HCT116 (cell line): ENCODE data around the gene SWT1. TPM values are rescaled to one million over a fixed set of nuclear protein-coding genes. Genes with fewer than 3 reads are reported as not detected.

Experiments
- ATAC-seq: fragments of 200-7000 bp; cut with Tn5 transposase; 2 replicates; pipeline ENCODE4 v1.9.1; 2020; ENCODE audit warnings: mild to moderate bottlenecking, moderate library complexity
- BruUV-seq: library from RNA; stranded (reverse); fragments of 400-500 nt; replicated peaks from 2 replicates; lab custom pipeline; 2021; lab: Mats Ljungman, UMichigan
- CTCF ChIA-PET: fragments of 300-600 bp; sonication (Branson Sonifier 250); formaldehyde crosslinking; loops from one replicate; lab custom pipeline; 2021; ENCODE audit warnings: antibody characterized with exemption; lab: Charles Lee
- POLR2A ChIA-PET: fragments of 300-600, 350-600 bp; sonication (Branson Sonifier 250); formaldehyde crosslinking; loops from one replicate; lab custom pipeline; 2021; ENCODE audit warnings: antibody characterized with exemption; lab: Charles Lee
- RAD21 ChIA-PET, 2 experiments: fragments of 300-600 bp; sonication (Branson Sonifier 250); formaldehyde crosslinking; loops; one replicate each; lab custom pipeline; 2023; ENCODE audit warnings: low total read pairs in 2 of 2; ENCODE audit not compliant: uncharacterized antibody in 2 of 2, unreplicated experiment in 2 of 2, low non-redundant PET in 1 of 2; lab: Charles Lee
- DNase-seq: peaks from one replicate; pipeline ENCODE4 v3.0.0-alpha.2; 2010; ENCODE audit warnings: low read depth, low spot score
- H2AFZ ChIP-seq: fragments of 200-600 bp; shearing (Covaris generic), sonication (generic); 2 replicates; pipeline ENCODE4 v1.6.1; 2017; ENCODE audit warnings: low read depth, mixed run types, mixed read lengths, antibody characterized with exemption, low read length; ENCODE audit not compliant: poor library complexity, severe bottlenecking
- H3K27ac ChIP-seq: 2 replicates; pipeline ENCODE4 v1.5.1; 2012; ENCODE audit warnings: low read depth, low read length
- H3K27me3 ChIP-seq: fragments of 200-600 bp; sonication (generic); 2 replicates; pipeline ENCODE4 v1.6.1; 2016; ENCODE audit warnings: mixed run types, low read length, mixed read lengths; ENCODE audit not compliant: insufficient read depth
- H3K36me3 ChIP-seq, 2 experiments: fragments of 200-500 bp in 1 of 2; fragments of 200-600 bp in 1 of 2; sonication (Bioruptor generic) in 1 of 2; sonication (generic) in 1 of 2; 2 replicates each; pipeline versions ENCODE4 v1.5.1 to v1.6.1; 2014 to 2016; ENCODE audit warnings: low read length in 2 of 2, inconsistent platforms in 1 of 2, mixed read lengths in 1 of 2, mixed run types in 1 of 2; ENCODE audit not compliant: insufficient read depth in 2 of 2, control insufficient read depth in 1 of 2
- H3K4me1 ChIP-seq, 2 experiments: fragments of 200-600 bp in 1 of 2; sonication (generic) in 1 of 2; 2 replicates each; pipeline versions ENCODE4 v1.5.1 to v1.6.1; 2012 to 2017; ENCODE audit warnings: low read length in 2 of 2, inconsistent platforms in 1 of 2, mild to moderate bottlenecking in 1 of 2, mixed read lengths in 1 of 2, mixed run types in 1 of 2, moderate library complexity in 1 of 2; ENCODE audit not compliant: insufficient read depth in 2 of 2, control insufficient read depth in 1 of 2
- H3K4me2 ChIP-seq: fragments of 200-600 bp; sonication (generic); 2 replicates; pipeline ENCODE4 v1.6.1; 2017; ENCODE audit warnings: mixed run types, low read length, mixed read lengths
- H3K4me3 ChIP-seq, 2 experiments: fragments of 200-600 bp in 1 of 2; sonication (generic) in 1 of 2; replicated peaks in 1 of 2; 2 replicates each; pipeline ENCODE4 v1.5.1; 2011 to 2016; ENCODE audit warnings: low read length in 2 of 2, control low read depth in 1 of 2, low read depth in 1 of 2, mild to moderate bottlenecking in 1 of 2, mixed read lengths in 1 of 2, mixed run types in 1 of 2
- H3K79me2 ChIP-seq: fragments of 200-600 bp; sonication (generic); 2 replicates; pipeline ENCODE4 v1.6.1; 2017; ENCODE audit warnings: mild to moderate bottlenecking, mixed run types, low read length, moderate library complexity, mixed read lengths; ENCODE audit not compliant: insufficient read depth
- H3K9ac ChIP-seq: fragments of 200-600 bp; sonication (generic); 2 replicates; pipeline ENCODE4 v1.6.1; 2016; ENCODE audit warnings: low read length, mixed read lengths
- H3K9me2 ChIP-seq: fragments of 200-600 bp; sonication (generic), shearing (Covaris generic); 2 replicates; pipeline ENCODE4 v1.6.1; 2017; ENCODE audit warnings: mixed run types, mild to moderate bottlenecking, moderate library complexity; ENCODE audit not compliant: insufficient read depth
- H3K9me3 ChIP-seq, 2 experiments: fragments of 200-500 bp in 1 of 2; fragments of 200-600 bp in 1 of 2; sonication (Bioruptor generic) in 1 of 2; sonication (generic) in 1 of 2; 2 replicates each; pipeline ENCODE4 v1.6.1; 2014 to 2017; ENCODE audit warnings: low read length in 2 of 2, mixed read lengths in 2 of 2, inconsistent platforms in 1 of 2, low read depth in 1 of 2, mild to moderate bottlenecking in 1 of 2, mixed run types in 1 of 2, moderate library complexity in 1 of 2; ENCODE audit not compliant: control insufficient read depth in 1 of 2, insufficient read depth in 1 of 2
- H4K20me1 ChIP-seq: fragments of 200-600 bp; sonication (generic), shearing (Covaris generic); 2 replicates; pipeline ENCODE4 v1.6.1; 2017; ENCODE audit warnings: mixed run types, mild to moderate bottlenecking, moderate library complexity; ENCODE audit not compliant: insufficient read depth
- ATF3 ChIP-seq: IDR thresholded peaks from 2 replicates; pipeline ENCODE4 v1.6.1; 2012
- CBX3 ChIP-seq: IDR thresholded peaks from 2 replicates; pipeline ENCODE4 v1.6.1; 2012; ENCODE audit warnings: low read depth
- EGR1 ChIP-seq: IDR thresholded peaks from 2 replicates; pipeline ENCODE4 v1.6.1; 2012; ENCODE audit warnings: low read depth
- ELF1 ChIP-seq: IDR thresholded peaks from 2 replicates; pipeline ENCODE4 v1.6.1; 2012; ENCODE audit warnings: low read depth, borderline replicate concordance
- EZH2 ChIP-seq: fragments of 200-600 bp; sonication (generic); IDR thresholded peaks from 2 replicates; pipeline ENCODE4 v1.6.1; 2017; ENCODE audit warnings: antibody characterized with exemption, mixed run types
- EZH2phosphoT487 ChIP-seq: fragments of 200-600 bp; IDR thresholded peaks from 2 replicates; pipeline ENCODE4 v1.6.1; 2018; ENCODE audit warnings: antibody characterized with exemption, borderline replicate concordance
- JUND ChIP-seq: IDR thresholded peaks from 2 replicates; pipeline ENCODE4 v1.6.1; 2012
- POLR2A ChIP-seq: IDR thresholded peaks from 2 replicates; pipeline ENCODE4 v1.7.0; 2011; ENCODE audit warnings: borderline replicate concordance; ENCODE audit not compliant: insufficient read depth, insufficient read length; ENCODE audit errors: extremely low read depth
- POLR2AphosphoS5 ChIP-seq: IDR thresholded peaks from 2 replicates; pipeline ENCODE4 v1.6.1; 2011; ENCODE audit warnings: mild to moderate bottlenecking, low read depth, low read length, moderate library complexity
- RAD21 ChIP-seq: IDR thresholded peaks from 2 replicates; pipeline ENCODE4 v1.6.1; 2012; ENCODE audit warnings: low read depth, mild to moderate bottlenecking
- SIN3A ChIP-seq: IDR thresholded peaks from 2 replicates; pipeline ENCODE4 v1.6.1; 2012; ENCODE audit warnings: low read depth
- SP1 ChIP-seq: IDR thresholded peaks from 2 replicates; pipeline ENCODE4 v1.6.1; 2012; ENCODE audit warnings: low read depth
- SRF ChIP-seq: IDR thresholded peaks from 2 replicates; pipeline ENCODE4 v1.6.1; 2012; ENCODE audit warnings: low read depth
- TCF7L2 ChIP-seq: IDR thresholded peaks from 2 replicates; pipeline ENCODE4 v1.7.0; 2011; ENCODE audit warnings: borderline replicate concordance, inconsistent platforms; ENCODE audit not compliant: insufficient read depth, insufficient read length; ENCODE audit errors: extremely low read depth
- ZBTB33 ChIP-seq: IDR thresholded peaks from 2 replicates; pipeline ENCODE4 v1.6.1; 2011; ENCODE audit warnings: mild to moderate bottlenecking, low read length, moderate library complexity; ENCODE audit not compliant: insufficient replicate concordance; ENCODE audit errors: extremely low read depth
- ZFX ChIP-seq: fragments of 450-650 bp; IDR thresholded peaks from 2 replicates; pipeline ENCODE4 v1.6.1; 2017
- ZNF274 ChIP-seq: fragments of 200-500 bp; sonication (Bioruptor generic); IDR thresholded peaks from 2 replicates; pipeline ENCODE4 v1.6.1; 2014; ENCODE audit warnings: mild to moderate bottlenecking, low read depth, low read length, inconsistent platforms
- intact Hi-C: fragments of 100-400 bp; cut with micrococcal nuclease; formaldehyde crosslinking; loops from 2 replicates; pipeline ENCODE4 v1.10.0; 2022
- total RNA-seq: library from RNA; stranded (reverse); gene quantifications from one replicate; pipeline ENCODE4 v1.2.1, GENCODE V29; 2021; ENCODE audit not compliant: unreplicated experiment

The SWT1 gene
- total RNA-seq, 1 experiment from 2014 or later = 3.3 TPM

GRCh38 chr1:185271921-185272320 lies 115.0 kb downstream of the SWT1 start:
- CTCF ChIA-PET = no interaction called here
- Histone ChIP-seq H3K27ac (no peak overlapping the region), H3K9me3 (no peaks in the 10 kb centered on the region)

DNA sequence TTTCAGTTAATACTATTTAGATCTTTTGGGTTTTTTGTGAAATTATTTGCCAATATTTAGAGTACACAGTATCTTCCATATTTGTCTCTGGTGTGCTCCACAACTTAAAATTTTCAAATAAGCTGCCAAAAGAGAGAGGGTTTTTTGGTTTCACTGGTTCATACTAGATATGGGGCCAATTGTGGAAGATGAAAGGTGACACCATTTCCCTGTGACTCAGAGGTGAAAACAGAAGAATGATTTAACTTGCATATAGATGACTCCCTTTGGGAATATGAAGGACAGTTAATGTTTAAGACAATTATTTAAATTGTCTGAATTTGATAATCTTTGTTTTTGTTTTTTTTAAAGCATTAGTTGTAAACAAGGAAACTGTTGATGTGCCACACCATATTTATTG lies 122.6 kb downstream of the SWT1 start:
- ChIA-PET CTCF (no interaction called here), POLR2A (no interaction called here)
- Histone ChIP-seq H3K4me3 (no peak overlapping the region), H3K27ac (no peak overlapping the region), H3K9ac (no peak overlapping the region), H3K4me1 (peaks cover 0 to 8% of the 10 kb centered on the region in 2 experiments; a peak in 2 of 4 replicates), H3K4me2 (peak overlapping the region; percentile 17; the same call in 1 of the 2 replicates), H3K79me2 (no peaks in the 10 kb centered on the region), H4K20me1 (no peaks in the 10 kb centered on the region), H3K36me3 (no peaks in the 10 kb centered on the region)
- intact Hi-C loops = no loop called here
- no peak for ATAC-seq
- TF ChIP-seq EZH2phosphoT487 = no peak
- no peak for TF ChIP-seq EZH2
- TF ChIP-seq ZFX = no peak
- TF ChIP-seq POLR2A = no peak
- TF ChIP-seq RAD21 = no peak
- TF ChIP-seq SP1 = no peak
- TF ChIP-seq EGR1 = no peak
- TF ChIP-seq CBX3 = no peak
- no peak for TF ChIP-seq SIN3A
- TF ChIP-seq TCF7L2 = no peak
- TF ChIP-seq ZBTB33 = no peak
- no peak for TF ChIP-seq POLR2AphosphoS5
- TF ChIP-seq ATF3 = no peak
- TF ChIP-seq SRF = no peak
- TF ChIP-seq, all 23 proteins: peak for 0
- Histone ChIP-seq H3K27me3 (no peaks in the 10 kb centered on the region), H2AFZ (peak overlapping the region; percentile 31), H3K9me2 (no peaks in the 10 kb centered on the region), H3K9me3 (no peaks in the 10 kb centered on the region)
- RAD21 ChIA-PET = no interaction called here
- no TSS peak for BruUV-seq
- DNase-seq = no peak

More at GRCh38 chr1:185271921-185272320, 115.0 kb downstream of the SWT1 start:
- ChIA-PET RAD21 (no interaction called here), POLR2A (no interaction called here)
- no TSS peak for BruUV-seq
- H3K79me2 ChIP-seq = no peaks in the 10 kb centered on the region
- no peak overlapping the region for H3K4me2 ChIP-seq
- no peak for ATAC-seq
- no peaks in the 10 kb centered on the region for H3K4me1 ChIP-seq
- H3K9ac ChIP-seq = no peak overlapping the region
- H2AFZ ChIP-seq = no peak overlapping the region
- intact Hi-C loops = no loop called here
- H3K27me3 ChIP-seq = no peaks in the 10 kb centered on the region
- TF ChIP-seq JUND (no peak), EGR1 (no peak), TCF7L2 (no peak), POLR2A (no peak), ATF3 (no peak), ELF1 (no peak), SRF (no peak), ZFX (no peak), RAD21 (no peak), ZNF274 (no peak), CBX3 (no peak)
- H3K9me2 ChIP-seq = no peaks in the 10 kb centered on the region
- H4K20me1 ChIP-seq = no peaks in the 10 kb centered on the region
- H3K4me3 ChIP-seq = no peak overlapping the region
- no peaks in the 10 kb centered on the region for H3K36me3 ChIP-seq
- DNase-seq = no peak
